ENCODE results near the gene TBL3. TPM values are rescaled to one million over a fixed set of nuclear protein-coding genes. Genes with fewer than 3 reads are reported as not detected.

Gene TBL3
- total RNA-seq, 1 experiment from 2014 or later, result 68.9 TPM

- Histone ChIP-seq H3K4me2 (ENCODE audit: low read length) (peak overlapping the region; percentile 69), H3K9me3 (ENCODE audit: control insufficient read depth in 1 of 2, insufficient read depth in 1 of 2, low read depth in 1 of 2, low read length in 2 of 2) (no peaks in the 10 kb centered on the region), H3K9me2 (ENCODE audit: insufficient read depth) (no peaks in the 10 kb centered on the region), H3K27me3 (ENCODE audit: insufficient read depth, low read length) (no peaks in the 10 kb centered on the region), H3K9ac (ENCODE audit: low read length) (peak overlapping the region; percentile 46), H4K20me1 (ENCODE audit: insufficient read depth) (no peaks in the 10 kb centered on the region), H3K27ac (ENCODE audit: low read depth, low read length) (peak overlapping the region; percentile 88), H2AFZ (ENCODE audit: low read depth, low read length, poor library complexity, severe bottlenecking) (no peak overlapping the region), H3K4me1 (ENCODE audit: control insufficient read depth in 1 of 2, insufficient read depth in 2 of 2, low read length in 2 of 2) (peaks cover 42 to 68% of the 10 kb centered on the region in 2 experiments), H3K79me2 (ENCODE audit: insufficient read depth, low read length) (peaks cover 28% of the 10 kb centered on the region; the same call in 1 of the 2 replicates), H3K4me3 (replicated peaks in 1 of 2; ENCODE audit: low read depth in 1 of 2, low read length in 2 of 2) (peak overlapping the region; percentile 36 to 50), H3K36me3 (ENCODE audit: control insufficient read depth in 1 of 2, insufficient read depth in 2 of 2, low read length in 2 of 2) (no peaks in the 10 kb centered on the region)
- ChIA-PET RAD21 (ENCODE audit: low non-redundant PET in 1 of 2, low total read pairs in 2 of 2, uncharacterized antibody in 2 of 2, unreplicated experiment in 2 of 2) (interaction anchor here (0.5 to 2.1 kb wide), 5 partner anchors 67 to 125 kb away, joined by 3 to 12 read pairs (median 5); partner anchors contain the start of gene PKD1 (in 1 of the 2)), CTCF (interaction anchor here (0.6 to 2.4 kb wide), 13 partner anchors 10 to 132 kb away, joined by 3 to 15 read pairs (median 5); partner anchors contain the start of genes NTHL1, RAB26, TRAF7 and TSC2), POLR2A (interaction anchor here (0.8 to 1.2 kb wide), 6 partner anchors 58 to 132 kb away, joined by 3 to 8 read pairs (median 4); partner anchors contain the start of genes PKD1, RPS2 and TRAF7)
- ATAC-seq, result peak; percentile 64
- no TSS peak for BruUV-seq (replicated peaks)
- intact Hi-C loops (cut with micrococcal nuclease), result loop anchor here (1.0 to 10.0 kb wide), 3 partner anchors 67 to 231 kb away; partner anchors contain the start of gene ECI1
- TF ChIP-seq FOSL1 (IDR thresholded peaks at IDR 0.05; ENCODE audit: low read depth) (no peak), POLR2A (IDR thresholded peaks at IDR 0.05; ENCODE audit: borderline replicate concordance, extremely low read depth, insufficient read depth, insufficient read length) (peak; percentile 35), POLR2AphosphoS5 (IDR thresholded peaks at IDR 0.05; ENCODE audit: low read depth, low read length) (peak; percentile 68), ZFX (IDR thresholded peaks at IDR 0.05) (no peak), CTCF (IDR thresholded peaks at IDR 0.05 in 2 of 3, conservative IDR thresholded peaks at IDR 0.05 in 1 of 3; ENCODE audit: borderline replicate concordance in 1 of 3, insufficient read depth in 1 of 3, low read depth in 2 of 3, low read length in 2 of 3) (peak in 2 of 3 experiments; percentile 91 to 92; a peak in 4 of 6 replicates)
- DNase-seq (ENCODE audit: low read depth, low spot score), result peak; percentile 77
Observed at GRCh38 chr16:2023092-2024031, 51.5 kb downstream of the TBL3 start.

Measured in HCT116 (cell line).